GM19395 (cell line): ENCODE measurements around the gene RFX2.
"Not testable (repeated sequence)": the region's sequence is repeated elsewhere in the genome, so short reads cannot be mapped to it uniquely, and the experiment has no call there.

ENCODE experiments used
- ATAC-seq: cut with Tn5 transposase; IDR thresholded peaks from one replicate; pipeline ENCODE4 v1.9.1; 2021; ENCODE audit warnings: mild to moderate bottlenecking, moderate library complexity; ENCODE audit not compliant: unreplicated experiment

RFX2 gene

GRCh38 chr19:6041991-6042481 is 68.3 kb downstream of the RFX2 start:
- ATAC-seq: no peak

GRCh38 chr19:6041071-6041470 is 69.2 kb downstream of the RFX2 start:
- ATAC-seq: no peak

- ATAC-seq: no peak
These were observed 70.6 kb downstream of the RFX2 start for GRCh38 chr19:6039566-6040225.

- no peak for ATAC-seq
These were observed 71.5 kb downstream of the RFX2 start for GRCh38 chr19:6038634-6039405.

- no peak for ATAC-seq
These were observed 75.3 kb downstream of the RFX2 start for GRCh38 chr19:6035026-6035425.

- no peak for ATAC-seq
These were observed 75.8 kb downstream of the RFX2 start for GRCh38 chr19:6034512-6034911.

GRCh38 chr19:6033744-6034264 is 76.5 kb downstream of the RFX2 start:
- no peak for ATAC-seq

GRCh38 chr19:6032827-6033226 is 77.5 kb downstream of the RFX2 start:
- no peak for ATAC-seq

GRCh38 chr19:6032381-6032780 is 77.9 kb downstream of the RFX2 start:
- no peak for ATAC-seq

GRCh38 chr19:6030214-6030507 is 80.1 kb downstream of the RFX2 start:
- ATAC-seq: no peak

- ATAC-seq: no peak
These were observed 83.7 kb downstream of the RFX2 start for GRCh38 chr19:6026390-6027227.

GRCh38 chr19:6024756-6025155 is 85.5 kb downstream of the RFX2 start:
- not testable (repeated sequence) for ATAC-seq

- no peak for ATAC-seq
These were observed 86.4 kb downstream of the RFX2 start for GRCh38 chr19:6023936-6024335.

GRCh38 chr19:6023085-6023682 is 87.1 kb downstream of the RFX2 start:
- no peak for ATAC-seq

- ATAC-seq: no peak
These were observed 87.7 kb downstream of the RFX2 start for GRCh38 chr19:6022570-6023064.

GRCh38 chr19:6021878-6022569 is 88.3 kb downstream of the RFX2 start:
- ATAC-seq: no peak

GRCh38 chr19:6020972-6021805 is 89.1 kb downstream of the RFX2 start:
- ATAC-seq: no peak

- no peak for ATAC-seq
These were observed 90.0 kb downstream of the RFX2 start for GRCh38 chr19:6020166-6020882.

GRCh38 chr19:6018786-6019185 is 91.5 kb downstream of the RFX2 start:
- ATAC-seq: no peak
